Endothelial cell of umbilical vein (primary cell): Measurements from ENCODE around the gene TCERG1L. TPM values are rescaled to one million over a fixed set of nuclear protein-coding genes. Genes with fewer than 3 reads are reported as not detected.

Experiments
- BruUV-seq: library from RNA; stranded (reverse); fragments of 400-500 nt; replicated peaks from 2 replicates; lab custom pipeline; 2021; lab: Mats Ljungman, UMichigan
- CTCF ChIA-PET: fragments of 300-600, 350-600 bp; sonication (Branson Sonifier 250); formaldehyde crosslinking; loops from one replicate; lab custom pipeline; 2021; ENCODE audit warnings: antibody characterized with exemption, inconsistent platforms; lab: Charles Lee
- POLR2A ChIA-PET: fragments of 300-600, 350-600 bp; sonication (Branson Sonifier 250); formaldehyde crosslinking; loops from one replicate; lab custom pipeline; 2021; ENCODE audit warnings: antibody characterized with exemption, inconsistent platforms; lab: Charles Lee
- DNase-seq: peaks from one replicate; pipeline ENCODE4 v3.0.0-alpha.2; 2011; ENCODE audit warnings: low read depth, low spot score
- FAIRE-seq: peaks from 2 replicates; lab custom pipeline; 2011; peaks lifted over from hg19 to GRCh38; lab: Jason Lieb, UNC
- H2AFZ ChIP-seq: 2 replicates; pipeline ENCODE4 v1.6.0; 2012; ENCODE audit warnings: low read depth, low read length, control low read depth, inconsistent platforms
- H3K27ac ChIP-seq: 2 replicates; pipeline ENCODE4 v1.5.1; 2011; ENCODE audit warnings: low read depth, mild to moderate bottlenecking, control low read depth, low read length, moderate library complexity; ENCODE audit not compliant: insufficient read depth
- H3K27me3 ChIP-seq, 2 experiments: 2 replicates each; pipeline versions ENCODE4 v1.6.0 to v1.6.1; 2011; ENCODE audit warnings: low read length in 2 of 2, mixed read lengths in 1 of 2; ENCODE audit not compliant: control insufficient read depth in 2 of 2, insufficient read depth in 2 of 2
- H3K36me3 ChIP-seq, 2 experiments: 2 replicates in 1 of 2; 3 replicates in 1 of 2; pipeline ENCODE4 v1.5.1; 2011; ENCODE audit warnings: low read length in 2 of 2, mild to moderate bottlenecking in 1 of 2, moderate library complexity in 1 of 2; ENCODE audit not compliant: control insufficient read depth in 2 of 2, insufficient read depth in 2 of 2; ENCODE audit errors: extremely low read depth in 1 of 2
- H3K4me1 ChIP-seq: 3 replicates; pipeline ENCODE4 v1.5.1; 2011; ENCODE audit warnings: mild to moderate bottlenecking, low read length; ENCODE audit not compliant: control insufficient read depth, insufficient read depth; ENCODE audit errors: extremely low read depth
- H3K4me2 ChIP-seq: 2 replicates; pipeline ENCODE4 v1.6.1; 2011; ENCODE audit warnings: low read length, control low read depth, mixed read lengths; ENCODE audit not compliant: insufficient read depth
- H3K4me3 ChIP-seq, 3 experiments: fragments of 200-600 bp in 1 of 3; sonication (generic), shearing (Covaris generic) in 1 of 3; replicated peaks in 1 of 3; 2 replicates each; pipeline ENCODE4 v1.5.1; 2011 to 2016; ENCODE audit warnings: control low read depth in 3 of 3, low read length in 3 of 3, mild to moderate bottlenecking in 2 of 3, inconsistent platforms in 1 of 3, low read depth in 1 of 3, moderate library complexity in 1 of 3; ENCODE audit not compliant: insufficient read depth in 1 of 3
- H3K79me2 ChIP-seq: 2 replicates; pipeline ENCODE4 v1.6.0; 2012; ENCODE audit warnings: low read length, inconsistent platforms; ENCODE audit not compliant: control insufficient read depth, insufficient read depth
- H3K9ac ChIP-seq: replicated peaks from 2 replicates; pipeline ENCODE3; 2011; ENCODE audit warnings: low read length, control low read depth; ENCODE audit not compliant: insufficient read depth; ENCODE audit errors: extremely low read depth
- H3K9me1 ChIP-seq: replicated peaks from 3 replicates; pipeline ENCODE4 v1.6.0; 2011; ENCODE audit warnings: mild to moderate bottlenecking, low read length; ENCODE audit not compliant: control insufficient read depth, insufficient read depth; ENCODE audit errors: extremely low read depth
- H3K9me3 ChIP-seq: replicated peaks from 2 replicates; pipeline ENCODE4 v1.5.1; 2012; ENCODE audit warnings: low read length, inconsistent platforms; ENCODE audit not compliant: control insufficient read depth, insufficient read depth
- H4K20me1 ChIP-seq: replicated peaks from 2 replicates; pipeline ENCODE3; 2011; ENCODE audit warnings: mild to moderate bottlenecking, low read length; ENCODE audit not compliant: control insufficient read depth, insufficient read depth; ENCODE audit errors: extremely low read depth
- EZH2 ChIP-seq: IDR thresholded peaks from 2 replicates; pipeline ENCODE4 v1.6.1; 2012; ENCODE audit warnings: borderline replicate concordance, low read depth, mild to moderate bottlenecking, moderate library complexity, low read length, inconsistent platforms; ENCODE audit not compliant: severe bottlenecking
- FOS ChIP-seq: IDR thresholded peaks from 2 replicates; pipeline ENCODE4 v1.6.1; 2011; ENCODE audit warnings: mild to moderate bottlenecking, low read length, moderate library complexity, borderline replicate concordance; ENCODE audit not compliant: insufficient read depth
- GATA2 ChIP-seq: IDR thresholded peaks from 2 replicates; pipeline ENCODE4 v1.7.0; 2011; ENCODE audit warnings: low read depth, mild to moderate bottlenecking, moderate library complexity, mixed read lengths, low read length; ENCODE audit not compliant: insufficient read length, insufficient read depth
- JUN ChIP-seq: IDR thresholded peaks from 2 replicates; pipeline ENCODE4 v1.6.1; 2011; ENCODE audit warnings: borderline replicate concordance, low read depth; ENCODE audit not compliant: insufficient read length, insufficient read depth
- MAX ChIP-seq: IDR thresholded peaks from 2 replicates; pipeline ENCODE4 v1.6.1; 2011; ENCODE audit not compliant: insufficient read depth, insufficient read length
- MYC ChIP-seq: IDR thresholded peaks from one replicate; pipeline ENCODE4 v1.6.1; 2011; ENCODE audit warnings: mild to moderate bottlenecking, low read depth, low read length
- POLR2A ChIP-seq: IDR thresholded peaks from 2 replicates; pipeline ENCODE4 v1.6.1; 2012; ENCODE audit warnings: low read depth, mild to moderate bottlenecking, control low read depth, low read length
- POLR2AphosphoS5 ChIP-seq: IDR thresholded peaks from 2 replicates; pipeline ENCODE4 v1.6.1; 2012; ENCODE audit warnings: low read depth, mild to moderate bottlenecking, control low read depth, low read length, moderate library complexity; ENCODE audit not compliant: insufficient read depth
- dilution Hi-C: fragments of 300-500 bp; cut with MboI; formaldehyde crosslinking; loops from one replicate; pipeline ENCODE4 v1.15.0; 2019; ENCODE audit warnings: low sequenced_read_pairs; ENCODE audit not compliant: extremely low pct_ligation_motif_present
- intact Hi-C: fragments of 100-400 bp; cut with micrococcal nuclease; formaldehyde crosslinking; loops from one replicate; pipeline ENCODE4 v1.10.0; 2022
- polyA plus RNA-seq, 4 experiments: library from polyadenylated mRNA; depleted of rRNA in 3 of 4; stranded (reverse) in 3 of 4; unstranded in 1 of 4; fragments of >200 nt; gene quantifications; 2 replicates each; pipeline versions ENCODE4 v1.2.1 to v1.2.3, GENCODE V29; 2011 to 2012; ENCODE audit warnings: missing spikeins in 1 of 4
- total RNA-seq: library from RNA; stranded (reverse); gene quantifications from 2 replicates; pipeline ENCODE4 v1.2.3, GENCODE V29; 2021
- TF ChIP-seq, protein P1 (sequence below), 2 donors: IDR thresholded peaks; 1 replicate in 1 of 2; 2 replicates in 1 of 2; pipeline ENCODE4 v1.5.1; 2011; ENCODE audit warnings: low read length in 2 of 2, mild to moderate bottlenecking in 2 of 2, moderate library complexity in 2 of 2, control low read depth in 1 of 2, inconsistent platforms in 1 of 2, low read depth in 1 of 2; ENCODE audit not compliant: insufficient read depth in 1 of 2; ENCODE audit errors: extremely low read depth in 1 of 2

Gene TCERG1L
- total and polyA plus RNA-seq, 2 donors (not counting 3 experiments of a cell fraction or from before 2014, with no cell fraction given), result not detected

GRCh38 chr10:131126321-131127137 is 185.0 kb downstream of the TCERG1L start:
- Histone ChIP-seq H3K27me3 (no peaks in the 10 kb centered on the region), H3K79me2 (no peaks in the 10 kb centered on the region), H2AFZ (no peak overlapping the region), H3K4me2 (no peak overlapping the region), H3K9ac (no peak overlapping the region), H4K20me1 (no peaks in the 10 kb centered on the region), H3K4me1 (no peaks in the 10 kb centered on the region), H3K9me1 (no peaks in the 10 kb centered on the region), H3K4me3 (no peak overlapping the region), H3K36me3 (no peaks in the 10 kb centered on the region), H3K9me3 (peaks cover 8% of the 10 kb centered on the region), H3K27ac (no peak overlapping the region)
- FAIRE-seq (no peak), DNase-seq (no peak)
- no peak for TF ChIP-seq MYC
- TF ChIP-seq MAX, result no peak
- TF ChIP-seq POLR2AphosphoS5, result no peak
- no peak for TF ChIP-seq FOS
- no peak for TF ChIP-seq EZH2
- no peak for TF ChIP-seq GATA2
- TF ChIP-seq, protein P1, sequence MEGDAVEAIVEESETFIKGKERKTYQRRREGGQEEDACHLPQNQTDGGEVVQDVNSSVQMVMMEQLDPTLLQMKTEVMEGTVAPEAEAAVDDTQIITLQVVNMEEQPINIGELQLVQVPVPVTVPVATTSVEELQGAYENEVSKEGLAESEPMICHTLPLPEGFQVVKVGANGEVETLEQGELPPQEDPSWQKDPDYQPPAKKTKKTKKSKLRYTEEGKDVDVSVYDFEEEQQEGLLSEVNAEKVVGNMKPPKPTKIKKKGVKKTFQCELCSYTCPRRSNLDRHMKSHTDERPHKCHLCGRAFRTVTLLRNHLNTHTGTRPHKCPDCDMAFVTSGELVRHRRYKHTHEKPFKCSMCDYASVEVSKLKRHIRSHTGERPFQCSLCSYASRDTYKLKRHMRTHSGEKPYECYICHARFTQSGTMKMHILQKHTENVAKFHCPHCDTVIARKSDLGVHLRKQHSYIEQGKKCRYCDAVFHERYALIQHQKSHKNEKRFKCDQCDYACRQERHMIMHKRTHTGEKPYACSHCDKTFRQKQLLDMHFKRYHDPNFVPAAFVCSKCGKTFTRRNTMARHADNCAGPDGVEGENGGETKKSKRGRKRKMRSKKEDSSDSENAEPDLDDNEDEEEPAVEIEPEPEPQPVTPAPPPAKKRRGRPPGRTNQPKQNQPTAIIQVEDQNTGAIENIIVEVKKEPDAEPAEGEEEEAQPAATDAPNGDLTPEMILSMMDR (IDR thresholded peaks at IDR 0.05; ENCODE audit: extremely low read depth in 1 of 2, insufficient read depth in 1 of 2, low read depth in 1 of 2, low read length in 2 of 2), result no peak
- TF ChIP-seq POLR2A, result no peak
- no peak for TF ChIP-seq JUN
- BruUV-seq, result no TSS peak
- dilution Hi-C loops (no loop called here), intact Hi-C loops (no loop called here)
- ChIA-PET POLR2A (no interaction called here), CTCF (no interaction called here)
